GM21576 (cell line): Measurements from ENCODE around the gene WIPF3.

Source experiments
- ATAC-seq: cut with Tn5 transposase; IDR thresholded peaks from one replicate; pipeline ENCODE4 v1.9.1; 2021; ENCODE audit warnings: mild to moderate bottlenecking, moderate library complexity; ENCODE audit not compliant: unreplicated experiment

WIPF3 gene

GRCh38 chr7:29843726-29844125 is 37.4 kb downstream of the WIPF3 start:
- ATAC-seq, result no peak

GRCh38 chr7:29844559-29844958 is 38.3 kb downstream of the WIPF3 start:
- no peak for ATAC-seq

- no peak for ATAC-seq
These were observed 41.2 kb downstream of the WIPF3 start for GRCh38 chr7:29847496-29847895.

GRCh38 chr7:29847916-29848315 is 41.6 kb downstream of the WIPF3 start:
- no peak for ATAC-seq

GRCh38 chr7:29848941-29849340 is 42.6 kb downstream of the WIPF3 start:
- ATAC-seq, result no peak

- no peak for ATAC-seq
These were observed 45.2 kb downstream of the WIPF3 start for GRCh38 chr7:29851487-29851886.

GRCh38 chr7:29852457-29852856 is 46.1 kb downstream of the WIPF3 start:
- no peak for ATAC-seq

GRCh38 chr7:29853072-29853471 is 46.8 kb downstream of the WIPF3 start:
- ATAC-seq, result no peak

GRCh38 chr7:29853789-29854188 is 47.5 kb downstream of the WIPF3 start:
- no peak for ATAC-seq

- ATAC-seq, result no peak
These were observed 48.1 kb downstream of the WIPF3 start for GRCh38 chr7:29854257-29854938.

GRCh38 chr7:29857654-29858053 is 51.3 kb downstream of the WIPF3 start:
- no peak for ATAC-seq

GRCh38 chr7:29858191-29858951 is 52.1 kb downstream of the WIPF3 start:
- ATAC-seq, result no peak

GRCh38 chr7:29859104-29859503 is 52.8 kb downstream of the WIPF3 start:
- no peak for ATAC-seq

GRCh38 chr7:29859524-29860185 is 53.3 kb downstream of the WIPF3 start:
- ATAC-seq, result no peak

- no peak for ATAC-seq
These were observed 53.9 kb downstream of the WIPF3 start for GRCh38 chr7:29860186-29860585.

- no peak for ATAC-seq
These were observed 55.6 kb downstream of the WIPF3 start for GRCh38 chr7:29861884-29862283.

- no peak for ATAC-seq
These were observed 58.3 kb downstream of the WIPF3 start for GRCh38 chr7:29864656-29865055.

- ATAC-seq, result no peak
These were observed 59.2 kb downstream of the WIPF3 start for GRCh38 chr7:29865526-29865925.

- no peak for ATAC-seq
These were observed 60.2 kb downstream of the WIPF3 start for GRCh38 chr7:29866490-29866930.

- ATAC-seq, result no peak
These were observed 65.6 kb downstream of the WIPF3 start for GRCh38 chr7:29871787-29872398.

GRCh38 chr7:29873644-29874294 is 67.5 kb downstream of the WIPF3 start:
- ATAC-seq, result no peak
